Liver (tissue), 3 donors: ENCODE results near the gene PAN3.

Experiments
- FOXA1 ChIP-seq: IDR thresholded peaks from 2 replicates; pipeline ENCODE4 v1.6.1; 2016; ENCODE audit warnings: antibody characterized with exemption
- JUND ChIP-seq, 2 donors: IDR thresholded peaks; 2 replicates each; pipeline ENCODE4 v1.6.1; 2016; ENCODE audit warnings: antibody characterized with exemption in 2 of 2
- TAF1 ChIP-seq: conservative IDR thresholded peaks from 2 replicates; pipeline ENCODE4 v1.6.1; 2016; ENCODE audit warnings: antibody characterized with exemption, mild to moderate bottlenecking
- YY1 ChIP-seq: IDR thresholded peaks from 2 replicates; pipeline ENCODE4 v1.6.1; 2016; ENCODE audit warnings: antibody characterized with exemption, mild to moderate bottlenecking
- TF ChIP-seq, protein P1 (sequence below): fragments of 150-350 bp; IDR thresholded peaks from 2 replicates; pipeline ENCODE4 v1.5.1; 2017; ENCODE audit warnings: improper control_type of control experiment, low read depth, low read length; ENCODE audit not compliant: missing input control
- TF ChIP-seq, protein P2 (sequence below): IDR thresholded peaks from 2 replicates; pipeline ENCODE4 v1.6.1; 2016; ENCODE audit warnings: antibody characterized with exemption
- TF ChIP-seq, protein P3 (sequence below): IDR thresholded peaks from 2 replicates; pipeline ENCODE4 v1.6.1; 2016; ENCODE audit warnings: antibody characterized with exemption
- TF ChIP-seq, protein P4 (sequence below): IDR thresholded peaks from 2 replicates; pipeline ENCODE4 v1.6.1; 2016; ENCODE audit warnings: antibody characterized with exemption
- donor health status: healthy.
- donor health status: healthy.

DNA sequence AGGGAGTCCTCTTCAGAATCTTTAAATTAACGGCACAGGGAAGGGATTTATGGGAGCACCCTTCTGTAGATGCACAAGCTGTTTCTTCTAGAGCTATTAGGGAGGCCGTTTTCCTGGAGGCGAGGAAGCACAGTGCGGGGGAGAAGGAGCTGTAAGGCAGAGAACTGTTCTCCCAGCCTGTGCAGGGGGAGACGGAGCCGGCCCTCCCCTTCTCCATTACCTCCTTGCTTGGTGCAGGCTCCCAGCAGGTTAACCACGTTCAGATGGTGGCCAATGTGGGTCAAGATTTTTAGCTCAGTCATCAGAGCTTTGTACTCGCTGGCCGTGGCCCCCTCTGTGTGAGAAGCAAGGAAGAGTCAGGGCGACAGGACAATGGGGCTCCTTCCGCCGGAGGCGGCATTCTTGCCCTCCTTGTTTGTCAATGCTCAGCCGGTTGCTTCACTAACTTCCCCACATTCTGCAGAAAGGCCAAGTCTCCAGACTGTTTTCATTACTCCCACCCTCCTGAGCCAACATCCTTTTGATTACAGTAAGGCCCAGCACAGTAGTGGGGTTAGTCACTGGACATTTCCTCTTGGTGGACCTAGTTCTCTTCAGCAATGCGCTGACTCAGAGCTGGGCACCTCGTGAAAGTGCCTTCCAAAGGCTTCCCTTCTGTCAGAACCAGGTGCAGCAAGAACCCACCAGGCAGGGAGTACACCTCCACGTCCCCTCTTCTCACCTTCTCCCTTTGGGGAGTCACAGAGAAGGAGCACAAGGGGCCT is 191.2 kb downstream of the PAN3 start:
- TF ChIP-seq JUND (IDR thresholded peaks at IDR 0.05) (no peak), TAF1 (no peak), FOXA1 (no peak), YY1 (no peak)
- TF ChIP-seq, protein P1, sequence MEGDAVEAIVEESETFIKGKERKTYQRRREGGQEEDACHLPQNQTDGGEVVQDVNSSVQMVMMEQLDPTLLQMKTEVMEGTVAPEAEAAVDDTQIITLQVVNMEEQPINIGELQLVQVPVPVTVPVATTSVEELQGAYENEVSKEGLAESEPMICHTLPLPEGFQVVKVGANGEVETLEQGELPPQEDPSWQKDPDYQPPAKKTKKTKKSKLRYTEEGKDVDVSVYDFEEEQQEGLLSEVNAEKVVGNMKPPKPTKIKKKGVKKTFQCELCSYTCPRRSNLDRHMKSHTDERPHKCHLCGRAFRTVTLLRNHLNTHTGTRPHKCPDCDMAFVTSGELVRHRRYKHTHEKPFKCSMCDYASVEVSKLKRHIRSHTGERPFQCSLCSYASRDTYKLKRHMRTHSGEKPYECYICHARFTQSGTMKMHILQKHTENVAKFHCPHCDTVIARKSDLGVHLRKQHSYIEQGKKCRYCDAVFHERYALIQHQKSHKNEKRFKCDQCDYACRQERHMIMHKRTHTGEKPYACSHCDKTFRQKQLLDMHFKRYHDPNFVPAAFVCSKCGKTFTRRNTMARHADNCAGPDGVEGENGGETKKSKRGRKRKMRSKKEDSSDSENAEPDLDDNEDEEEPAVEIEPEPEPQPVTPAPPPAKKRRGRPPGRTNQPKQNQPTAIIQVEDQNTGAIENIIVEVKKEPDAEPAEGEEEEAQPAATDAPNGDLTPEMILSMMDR: no peak
- TF ChIP-seq, protein P2, sequence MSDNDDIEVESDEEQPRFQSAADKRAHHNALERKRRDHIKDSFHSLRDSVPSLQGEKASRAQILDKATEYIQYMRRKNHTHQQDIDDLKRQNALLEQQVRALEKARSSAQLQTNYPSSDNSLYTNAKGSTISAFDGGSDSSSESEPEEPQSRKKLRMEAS: no peak
- TF ChIP-seq, protein P3, sequence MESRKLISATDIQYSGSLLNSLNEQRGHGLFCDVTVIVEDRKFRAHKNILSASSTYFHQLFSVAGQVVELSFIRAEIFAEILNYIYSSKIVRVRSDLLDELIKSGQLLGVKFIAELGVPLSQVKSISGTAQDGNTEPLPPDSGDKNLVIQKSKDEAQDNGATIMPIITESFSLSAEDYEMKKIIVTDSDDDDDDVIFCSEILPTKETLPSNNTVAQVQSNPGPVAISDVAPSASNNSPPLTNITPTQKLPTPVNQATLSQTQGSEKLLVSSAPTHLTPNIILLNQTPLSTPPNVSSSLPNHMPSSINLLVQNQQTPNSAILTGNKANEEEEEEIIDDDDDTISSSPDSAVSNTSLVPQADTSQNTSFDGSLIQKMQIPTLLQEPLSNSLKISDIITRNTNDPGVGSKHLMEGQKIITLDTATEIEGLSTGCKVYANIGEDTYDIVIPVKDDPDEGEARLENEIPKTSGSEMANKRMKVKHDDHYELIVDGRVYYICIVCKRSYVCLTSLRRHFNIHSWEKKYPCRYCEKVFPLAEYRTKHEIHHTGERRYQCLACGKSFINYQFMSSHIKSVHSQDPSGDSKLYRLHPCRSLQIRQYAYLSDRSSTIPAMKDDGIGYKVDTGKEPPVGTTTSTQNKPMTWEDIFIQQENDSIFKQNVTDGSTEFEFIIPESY: no peak
- TF ChIP-seq, protein P4, sequence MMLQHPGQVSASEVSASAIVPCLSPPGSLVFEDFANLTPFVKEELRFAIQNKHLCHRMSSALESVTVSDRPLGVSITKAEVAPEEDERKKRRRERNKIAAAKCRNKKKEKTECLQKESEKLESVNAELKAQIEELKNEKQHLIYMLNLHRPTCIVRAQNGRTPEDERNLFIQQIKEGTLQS: no peak
